Activated CD4-positive, CD25-positive, alpha-beta regulatory T cell treated with anti-CD3 and anti-CD28 coated beads, Interleukin-2, amount 50 U/mL, for 16 hours (primary cell): Measurements from ENCODE around the gene FHDC1.
"Not testable (repeated sequence)": the region's sequence is repeated elsewhere in the genome, so short reads cannot be mapped to it uniquely, and the experiment has no call there.

Experiments used
- DNase-seq: peaks from one replicate; pipeline ENCODE4 v3.0.0-alpha.2; 2020; ENCODE audit warnings: low read depth, low spot score

FHDC1 gene

GRCh38 chr4:152935631-152936445 lies at the start of gene FHDC1:
FHDC1 (plus strand) TSS chr4:152936323; CDS start chr4:152943058, 6,735 bp downstream.
- DNase-seq = no peak

DNA sequence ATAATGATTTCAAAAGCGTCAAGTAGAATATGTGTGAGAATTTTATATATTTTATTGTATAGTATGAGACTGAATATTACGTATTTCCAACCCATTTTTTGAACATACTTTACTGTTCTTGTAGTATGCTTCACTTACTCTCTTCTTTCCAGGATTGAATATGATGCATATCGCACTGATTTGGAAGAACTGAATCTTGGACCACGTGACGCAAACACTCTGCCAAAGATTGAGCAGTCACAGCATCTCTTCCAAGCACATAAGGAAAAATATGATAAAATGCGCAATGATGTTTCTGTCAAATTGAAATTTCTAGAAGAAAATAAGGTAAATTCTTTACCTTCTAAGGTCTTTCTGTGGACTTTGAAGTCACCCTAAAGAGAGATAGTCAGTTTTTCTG lies 48.1 kb upstream of the FHDC1 start:
- DNase-seq = no peak

- no peak for DNase-seq
Observed at GRCh38 chr4:152892974-152893373, 43.1 kb upstream of the FHDC1 start.

DNA sequence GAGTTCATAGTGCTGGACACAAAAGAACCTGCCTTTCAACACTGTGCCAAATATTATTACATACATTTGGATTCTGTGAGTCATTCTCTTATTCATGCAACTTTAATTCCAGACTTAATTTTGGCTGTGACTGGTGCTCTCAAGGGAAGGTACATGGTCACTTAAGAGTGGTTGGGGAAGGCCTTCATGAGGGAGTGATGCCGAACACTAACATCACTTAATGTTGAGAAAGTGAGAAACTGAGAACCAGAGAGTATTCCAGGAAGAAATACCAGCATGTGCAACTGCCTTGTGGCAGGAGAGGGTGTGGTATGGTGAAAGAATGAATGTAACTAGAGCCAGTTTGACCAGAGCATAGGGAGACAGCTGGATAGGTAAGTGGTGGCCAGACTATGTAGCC lies 41.5 kb upstream of the FHDC1 start:
- DNase-seq = no peak

GRCh38 chr4:152896811-152897210 lies 39.3 kb upstream of the FHDC1 start:
- DNase-seq = no peak

DNA sequence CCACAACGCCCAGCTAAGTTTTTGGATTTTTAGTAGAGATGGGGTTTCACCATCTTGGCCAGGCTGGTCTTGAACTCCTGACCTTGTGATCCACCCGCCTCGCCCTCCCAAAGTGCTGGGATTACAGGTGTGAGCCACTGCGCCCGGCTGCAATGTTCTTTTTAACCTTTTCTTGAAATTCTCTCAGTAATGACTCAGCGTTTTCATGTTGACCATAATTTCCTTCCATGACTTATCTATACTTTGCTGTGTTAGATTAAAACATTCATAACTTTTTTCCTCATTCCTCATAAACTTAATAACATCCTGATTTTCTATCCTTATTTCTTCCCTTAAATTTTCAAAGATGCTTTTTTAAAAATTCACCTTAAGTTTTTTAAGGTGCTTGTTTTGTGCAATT lies 38.0 kb upstream of the FHDC1 start:
- not testable (repeated sequence) for DNase-seq

DNA sequence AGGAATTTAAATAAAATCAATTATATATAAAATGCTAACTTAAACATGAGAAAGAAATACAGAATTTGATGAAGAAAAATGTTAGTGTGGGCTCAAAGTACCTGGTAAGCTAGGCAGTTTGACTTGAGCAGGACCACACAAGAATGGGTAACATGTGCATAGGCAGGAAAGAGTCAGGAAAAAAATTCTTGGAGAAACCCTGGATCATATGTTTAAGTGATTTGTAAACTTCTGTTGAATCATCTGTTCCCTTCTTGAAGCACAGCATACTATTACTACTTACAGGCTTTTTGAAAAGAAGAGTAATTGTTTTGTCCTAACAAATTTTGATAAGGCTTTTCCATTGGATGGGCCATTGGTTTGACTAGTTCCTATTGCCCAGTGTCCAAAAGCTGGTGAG lies 37.5 kb upstream of the FHDC1 start:
- no peak for DNase-seq

- DNase-seq = no peak
Observed at GRCh38 chr4:152900395-152900794, 35.7 kb upstream of the FHDC1 start.

GRCh38 chr4:152901205-152901604 lies 34.9 kb upstream of the FHDC1 start:
- DNase-seq = no peak

DNA sequence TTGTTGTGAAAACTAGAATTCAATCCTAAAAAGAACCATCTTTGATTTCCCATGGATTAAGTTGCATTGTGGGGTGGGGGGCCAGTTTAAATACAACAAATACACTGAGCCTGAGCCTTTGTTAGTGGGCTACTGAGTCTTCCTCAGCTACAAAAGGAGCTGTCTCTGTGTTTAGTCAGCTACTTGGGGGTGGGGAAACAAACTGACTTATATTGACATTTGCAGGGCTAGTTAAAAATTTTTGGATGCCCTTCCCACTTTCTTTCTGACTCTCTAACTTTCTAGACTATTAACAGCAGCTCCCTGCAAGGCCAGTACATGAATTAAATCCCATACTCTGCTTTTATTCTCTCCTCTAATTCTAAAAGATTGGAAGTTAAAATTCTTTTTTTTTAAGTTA lies 32.5 kb upstream of the FHDC1 start:
- DNase-seq = no peak

- DNase-seq = no peak
Observed at GRCh38 chr4:152909901-152910300, 26.2 kb upstream of the FHDC1 start.

DNA sequence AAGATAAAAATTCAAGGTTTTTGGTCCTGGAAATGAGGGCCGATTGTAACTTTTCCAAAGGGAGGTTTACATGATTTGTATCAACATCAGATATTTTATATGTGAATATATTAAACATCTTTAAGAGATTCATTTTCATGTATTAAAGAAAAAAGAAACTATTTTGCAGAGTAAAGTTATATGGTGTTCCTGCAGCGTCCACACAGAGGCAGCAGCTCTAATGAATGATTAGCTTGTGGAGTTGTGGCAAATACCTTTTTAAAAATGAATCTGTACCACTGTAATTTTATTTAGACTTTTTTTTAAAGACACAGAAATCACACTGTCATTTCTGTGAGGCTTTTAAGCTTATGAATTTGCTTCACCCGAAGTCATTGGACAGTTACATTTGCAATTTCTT lies 25.6 kb upstream of the FHDC1 start:
- DNase-seq = no peak

DNA sequence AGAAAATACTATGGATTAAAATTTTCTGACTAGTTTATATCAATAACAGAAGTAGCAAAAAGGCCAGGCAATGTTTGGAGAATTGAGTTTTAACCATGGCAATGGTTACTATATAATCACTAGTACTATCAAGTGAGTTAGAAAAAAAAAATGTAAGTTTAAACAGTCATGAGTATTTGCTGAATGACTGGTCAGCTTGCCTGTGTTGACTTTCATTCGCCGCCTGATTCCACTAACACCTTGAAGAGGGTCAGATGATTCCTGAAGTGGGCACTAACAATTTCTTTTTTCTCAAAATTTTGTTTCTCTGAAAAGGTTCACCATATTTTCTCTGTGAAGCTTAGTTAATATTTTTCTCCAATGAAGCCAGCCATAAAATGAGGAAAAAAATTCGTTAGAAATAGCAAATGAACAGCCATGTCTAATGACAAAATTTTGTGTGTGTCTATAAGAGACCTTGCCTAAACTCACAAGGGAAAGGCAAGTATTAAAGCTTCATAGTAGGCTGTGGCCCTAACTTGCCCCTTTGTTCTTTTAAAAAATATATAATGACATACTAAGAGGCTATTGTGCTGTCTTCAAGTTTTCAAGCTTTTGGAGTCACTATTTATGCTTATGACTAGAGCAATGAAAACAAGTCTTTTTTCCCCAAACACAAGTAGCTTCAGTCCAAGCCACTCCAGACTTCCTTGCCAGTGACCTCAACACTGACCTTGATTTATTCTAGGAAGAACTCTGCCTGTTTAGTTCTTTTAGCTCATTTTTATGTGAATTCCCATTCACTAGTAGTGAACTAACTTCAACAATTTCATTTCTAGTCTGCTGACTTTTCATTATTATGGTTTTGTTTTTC lies 18.4 kb upstream of the FHDC1 start:
- DNase-seq = no peak

DNA sequence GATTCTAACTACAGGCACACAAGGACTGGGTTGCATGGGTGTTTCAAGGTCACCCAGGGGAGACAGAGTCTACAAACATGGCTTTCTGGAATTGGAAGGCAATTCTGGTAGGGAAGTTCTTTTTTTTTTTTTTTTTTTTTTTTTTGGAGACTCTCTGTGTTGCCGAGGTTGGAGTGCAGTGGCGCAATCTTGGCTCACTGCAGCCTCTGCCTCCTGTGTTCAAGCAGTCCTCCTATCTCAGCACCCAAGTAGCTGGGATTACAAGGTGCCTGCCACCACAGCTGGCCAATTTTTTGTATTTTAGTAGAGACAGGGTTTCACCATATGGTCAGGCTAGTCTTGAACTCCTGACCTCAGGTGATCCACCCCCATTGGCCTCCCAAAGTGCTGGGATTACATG lies 16.3 kb upstream of the FHDC1 start:
- no peak for DNase-seq

DNA sequence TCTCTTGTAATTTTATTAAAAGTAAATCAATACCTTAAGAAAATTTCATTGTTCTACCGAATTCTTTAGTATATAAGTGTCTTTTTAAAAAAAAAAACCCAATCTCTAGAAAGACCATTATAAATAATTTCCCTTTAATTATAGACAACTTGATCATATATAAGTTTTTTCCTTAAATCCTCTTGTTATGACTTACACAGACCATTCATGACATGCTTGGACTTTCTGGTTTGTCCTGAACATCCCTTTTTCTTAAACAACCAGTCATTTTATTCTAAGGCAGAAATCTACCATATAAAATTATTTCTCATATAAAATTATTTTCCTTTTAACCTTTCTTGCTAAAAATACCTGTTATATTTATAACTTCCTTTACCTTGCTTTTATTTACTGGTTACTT lies 15.4 kb upstream of the FHDC1 start:
- no peak for DNase-seq

DNA sequence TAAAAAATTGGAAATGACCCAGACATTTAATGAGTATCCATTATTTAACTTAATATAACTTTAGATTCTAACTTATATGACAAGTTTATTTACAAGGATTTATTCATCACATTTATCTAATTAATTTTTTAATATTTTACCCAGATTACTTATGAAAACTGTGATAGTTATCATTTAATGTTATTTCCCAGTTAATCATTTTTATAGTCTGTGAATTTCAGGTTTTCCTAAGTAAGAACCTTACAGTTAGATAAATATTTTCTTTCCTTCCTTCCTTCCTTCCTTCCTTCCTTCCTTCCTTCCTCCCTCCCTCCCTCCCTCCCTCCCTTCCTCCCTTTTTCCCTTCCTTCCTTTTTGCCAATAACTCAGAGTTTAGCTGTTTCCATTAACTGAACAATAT lies 14.8 kb upstream of the FHDC1 start:
- DNase-seq = no peak

- no peak for DNase-seq
Observed at GRCh38 chr4:152925851-152926250, 10.3 kb upstream of the FHDC1 start.

- no peak for DNase-seq
Observed at GRCh38 chr4:152926959-152927358, 9.2 kb upstream of the FHDC1 start.

GRCh38 chr4:152927737-152928136 lies 8.4 kb upstream of the FHDC1 start:
- no peak for DNase-seq

GRCh38 chr4:152928286-152928685 lies 7.8 kb upstream of the FHDC1 start:
- no peak for DNase-seq

DNA sequence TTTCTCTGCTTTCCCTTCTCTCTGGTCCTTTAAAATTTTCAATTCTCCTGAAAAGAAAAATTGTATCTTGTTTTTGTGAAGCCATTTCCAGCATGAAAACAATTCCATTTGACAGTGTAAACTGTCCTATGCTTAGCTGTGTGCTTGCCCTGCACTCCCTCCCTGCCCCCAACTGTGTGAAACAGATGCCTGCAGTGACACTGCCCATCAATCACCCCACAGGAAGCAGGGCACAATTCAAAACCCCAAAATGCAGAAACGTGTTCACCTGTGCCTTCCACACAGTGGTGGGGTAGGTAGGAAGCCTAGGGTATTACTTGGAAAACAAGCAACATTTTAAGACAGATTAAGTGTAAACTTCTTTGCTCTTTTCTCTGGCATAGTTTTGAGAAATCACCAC lies 6.2 kb upstream of the FHDC1 start:
- no peak for DNase-seq

- no peak for DNase-seq
Observed at GRCh38 chr4:152935143-152935542, 980 bp upstream of the FHDC1 start.
